GM18951 (cell line): ENCODE data around the gene HS3ST4.

Experiments
- POLR2A ChIP-seq: IDR thresholded peaks from 4 replicates; pipeline ENCODE4 v1.6.1; 2011; ENCODE audit warnings: mild to moderate bottlenecking; ENCODE audit not compliant: insufficient read length, insufficient read depth; ENCODE audit errors: extremely low read depth
- in situ Hi-C: fragments of 300-500 bp; cut with MboI; formaldehyde crosslinking; loops from one replicate; pipeline ENCODE4 v1.12.0; 2022; ENCODE audit warnings: low sequenced_read_pairs, mixed read lengths, inconsistent platforms; ENCODE audit not compliant: unreplicated experiment

The HS3ST4 gene

DNA sequence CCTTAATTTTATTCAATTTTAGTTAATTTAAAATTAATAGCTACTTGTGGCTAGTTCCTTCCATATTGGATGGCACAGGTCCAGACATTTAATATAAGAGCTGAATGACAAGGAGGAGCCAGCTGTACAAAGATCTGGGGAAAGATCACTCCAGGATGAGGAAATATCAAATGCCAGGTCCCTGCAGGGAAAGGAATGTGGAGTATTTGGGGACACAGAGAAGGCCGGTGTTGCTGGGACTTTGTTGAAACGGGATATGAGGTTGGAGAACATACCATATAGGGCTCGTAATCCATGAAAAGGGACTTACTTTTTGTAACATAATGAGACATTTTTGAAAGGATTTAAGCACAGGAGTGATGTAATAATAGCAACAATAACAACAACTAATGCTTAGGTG is 426.8 kb downstream of the HS3ST4 start:
- in situ Hi-C loops = no loop called here
- no peak for TF ChIP-seq POLR2A

DNA sequence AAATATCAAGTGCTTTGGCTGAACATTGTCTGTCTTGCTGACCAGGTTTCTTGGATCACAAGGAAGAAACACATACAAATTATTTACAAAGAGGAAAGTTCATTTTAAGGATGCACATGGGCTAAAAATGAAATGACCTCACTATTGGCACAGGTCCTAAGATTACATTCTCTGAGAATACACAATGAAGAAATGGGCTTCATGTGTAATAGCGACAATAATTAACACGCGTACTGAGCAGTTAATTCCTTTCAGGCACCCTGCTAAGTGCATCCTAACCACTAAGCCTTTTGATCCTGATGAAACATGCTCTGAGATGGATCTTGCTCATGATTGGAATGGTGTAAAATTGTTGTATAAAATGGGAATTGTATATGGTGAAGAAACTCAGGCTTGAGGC is 429.0 kb downstream of the HS3ST4 start:
- in situ Hi-C loops = no loop called here
- TF ChIP-seq POLR2A = no peak

DNA sequence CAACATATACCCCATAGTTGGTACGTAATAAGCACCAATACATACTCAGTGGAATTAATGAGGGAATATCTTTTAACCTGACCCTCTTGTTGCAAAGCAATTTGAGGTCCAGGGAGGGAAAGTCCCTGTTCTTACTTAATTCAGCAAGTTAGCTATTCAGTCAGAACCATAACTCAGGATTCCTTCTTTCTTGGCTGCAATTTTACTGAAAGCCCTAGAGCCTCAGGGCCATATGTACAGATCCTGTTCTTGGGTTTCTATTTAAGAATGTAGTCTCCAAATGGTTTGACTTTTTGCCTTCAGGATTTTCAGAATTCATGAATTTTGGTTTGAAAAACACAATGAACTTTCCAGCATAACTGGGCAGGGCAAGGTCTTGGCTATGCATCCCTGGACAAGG is 436.5 kb downstream of the HS3ST4 start:
- TF ChIP-seq POLR2A = no peak
- in situ Hi-C loops = no loop called here

DNA sequence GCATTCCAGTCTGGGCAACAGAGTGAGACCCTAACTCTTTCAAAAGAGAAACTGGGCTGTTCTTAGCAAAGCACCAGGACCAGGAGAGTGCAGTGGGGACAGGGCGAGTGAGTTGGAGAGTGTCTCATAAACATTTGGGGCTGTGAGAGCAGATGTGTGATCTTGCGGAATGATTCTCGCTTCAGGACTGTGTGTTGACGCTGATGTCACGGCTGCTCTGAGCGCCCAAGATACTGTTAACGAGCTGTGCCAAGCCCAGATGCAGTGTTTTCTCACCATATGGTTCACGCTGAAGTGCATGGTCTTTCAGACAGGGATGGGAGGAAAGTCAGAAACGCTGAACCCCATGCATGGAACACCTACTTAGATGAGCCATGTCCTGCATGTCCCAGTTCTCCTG is 438.2 kb downstream of the HS3ST4 start:
- TF ChIP-seq POLR2A = no peak
- in situ Hi-C loops = no loop called here

DNA sequence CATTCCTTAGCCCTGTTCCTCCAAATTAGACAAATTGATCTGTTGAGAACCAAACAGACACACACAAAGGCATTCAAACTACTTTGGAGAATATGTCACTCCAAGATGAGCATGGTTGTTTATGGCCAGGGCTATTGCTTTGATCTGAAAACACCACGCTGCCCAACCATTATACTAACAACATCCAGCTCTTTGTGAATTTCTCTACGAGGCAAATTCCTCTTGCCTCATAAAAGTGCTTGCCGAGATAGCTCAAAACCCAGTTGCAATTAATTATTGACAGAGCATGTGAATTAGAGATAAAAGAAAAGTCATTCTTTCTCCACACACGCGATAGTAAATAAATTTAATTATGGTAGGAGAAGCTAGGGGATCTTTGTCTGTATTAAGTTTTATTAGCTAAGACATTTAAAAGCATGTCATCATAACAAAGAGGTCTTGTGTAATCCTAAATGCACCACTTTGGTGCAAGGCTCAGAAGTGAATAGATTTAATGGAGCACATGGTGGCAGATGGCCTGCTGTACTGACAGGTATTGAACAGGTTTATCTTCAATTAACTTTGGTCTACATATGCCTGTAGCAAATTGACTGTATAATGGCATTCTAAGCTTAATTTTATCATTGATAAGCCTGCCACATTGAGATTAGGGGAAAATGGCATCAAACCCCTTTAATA is 441.8 kb downstream of the HS3ST4 start:
- in situ Hi-C loops = no loop called here

DNA sequence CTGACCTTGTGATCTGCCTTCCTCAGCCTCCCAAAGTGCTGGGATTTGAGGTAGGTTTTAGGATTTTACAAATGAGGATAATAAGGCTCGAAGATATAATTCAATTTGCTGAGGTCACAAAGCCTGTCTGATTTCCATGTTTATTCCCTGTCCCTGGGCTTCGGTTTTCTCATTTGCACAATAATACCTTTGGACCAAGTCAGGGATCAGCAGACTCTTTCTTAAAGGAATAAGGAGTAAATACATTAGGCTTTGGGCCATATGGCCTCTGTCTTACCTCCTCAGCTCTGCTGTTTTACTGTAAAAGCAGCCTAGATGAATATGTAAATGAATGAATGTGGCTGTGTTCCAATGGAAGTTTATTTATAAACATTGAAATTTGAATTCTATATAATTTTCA is 442.8 kb downstream of the HS3ST4 start:
- no peak for TF ChIP-seq POLR2A
- in situ Hi-C loops = no loop called here

More for the DNA sequence above, 441.8 kb downstream of the HS3ST4 start:
- TF ChIP-seq POLR2A = no peak

DNA sequence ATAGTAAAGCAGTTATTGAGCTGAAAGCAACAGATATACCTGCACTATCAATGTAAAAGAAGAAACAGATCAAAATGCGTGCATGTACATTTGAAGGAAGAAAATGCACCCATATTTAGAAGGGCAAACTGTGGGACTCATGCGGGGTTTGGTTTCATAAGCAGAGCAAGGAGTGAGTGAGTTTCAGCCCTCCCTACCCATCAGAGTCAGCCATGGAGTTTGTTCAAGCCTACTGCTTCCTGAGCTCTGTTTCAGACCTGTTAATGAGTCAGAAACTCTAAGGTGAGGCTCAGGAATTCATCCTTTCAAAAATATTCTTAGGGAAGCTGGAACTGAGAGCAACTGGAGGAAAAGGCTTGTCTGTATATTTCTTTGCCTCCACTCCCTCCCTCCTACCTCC is 446.2 kb downstream of the HS3ST4 start:
- TF ChIP-seq POLR2A = no peak
- in situ Hi-C loops = no loop called here

DNA sequence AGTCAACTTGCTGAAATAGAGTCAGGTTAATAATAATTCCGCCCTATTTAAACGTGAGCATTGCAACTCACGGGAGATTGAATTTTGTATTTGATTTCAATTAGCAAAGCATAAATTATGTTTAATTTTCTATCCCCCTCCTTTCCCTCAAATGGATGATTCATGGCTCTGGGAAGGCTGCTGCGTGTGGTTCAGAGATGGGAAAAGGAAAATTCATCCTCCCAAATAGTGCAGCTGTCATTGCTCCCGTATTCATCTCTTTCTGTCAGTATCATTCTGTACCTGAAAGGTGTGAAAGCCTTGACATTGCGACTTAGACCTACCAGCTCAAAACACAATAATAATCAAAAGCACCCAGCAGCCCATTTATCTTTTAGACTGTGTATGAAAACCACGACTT is 447.3 kb downstream of the HS3ST4 start:
- in situ Hi-C loops = no loop called here
- TF ChIP-seq POLR2A = no peak

DNA sequence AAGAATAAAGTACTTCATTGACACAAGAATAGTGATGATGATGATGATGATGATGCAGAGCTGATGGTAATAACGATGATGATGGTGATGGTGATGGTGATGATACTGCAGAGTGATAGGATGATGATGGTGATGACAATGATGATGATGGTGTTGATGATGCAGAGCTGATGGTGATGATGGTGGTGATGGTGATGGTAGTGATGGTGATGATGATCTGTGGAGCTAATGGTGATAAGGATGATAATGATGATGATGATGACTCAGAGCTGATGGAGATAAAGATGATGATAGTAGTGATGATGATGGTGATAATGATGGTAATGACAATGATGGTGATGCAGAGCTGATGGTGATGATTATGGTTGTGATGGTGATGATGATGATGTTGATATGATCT is 448.1 kb downstream of the HS3ST4 start:
- in situ Hi-C loops = no loop called here
- no peak for TF ChIP-seq POLR2A

DNA sequence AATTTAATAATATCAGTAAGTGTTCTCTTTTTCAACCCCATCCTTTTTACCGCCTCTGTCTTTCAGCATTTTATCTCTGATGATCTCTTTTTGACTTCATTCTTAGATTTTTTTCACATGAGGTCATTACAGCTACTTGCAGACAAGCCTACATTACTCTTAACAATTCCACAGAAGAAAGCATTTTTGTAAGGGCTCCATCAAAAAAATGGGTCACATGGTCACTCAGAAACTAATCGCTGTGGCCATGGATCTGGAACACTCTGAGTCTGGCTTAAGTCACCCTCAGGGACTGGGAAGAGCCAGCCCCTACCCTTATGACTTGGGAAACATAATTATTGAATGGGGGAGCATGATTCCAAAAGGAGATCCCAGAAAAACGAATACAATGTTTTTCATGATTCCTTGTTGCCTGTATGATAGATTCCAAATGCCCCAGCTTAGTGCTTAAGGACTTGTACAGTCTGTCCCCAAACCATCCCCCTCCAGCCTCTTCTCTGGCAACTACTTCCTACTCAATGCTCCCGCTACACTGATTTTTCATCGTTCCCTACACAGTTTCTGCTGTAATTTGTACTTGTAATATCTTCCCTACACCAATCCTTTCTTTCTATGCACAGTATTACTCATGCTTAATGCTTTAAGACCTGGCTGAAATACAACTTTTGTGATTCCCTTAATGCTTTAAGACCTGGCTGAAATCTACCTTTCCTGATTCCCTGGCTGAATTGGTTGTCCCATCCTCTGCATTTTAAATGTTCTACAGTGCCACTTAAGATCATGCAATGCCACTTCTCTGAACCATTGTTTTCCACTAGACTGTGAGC is 457.8 kb downstream of the HS3ST4 start:
- in situ Hi-C loops = no loop called here
- TF ChIP-seq POLR2A = no peak

DNA sequence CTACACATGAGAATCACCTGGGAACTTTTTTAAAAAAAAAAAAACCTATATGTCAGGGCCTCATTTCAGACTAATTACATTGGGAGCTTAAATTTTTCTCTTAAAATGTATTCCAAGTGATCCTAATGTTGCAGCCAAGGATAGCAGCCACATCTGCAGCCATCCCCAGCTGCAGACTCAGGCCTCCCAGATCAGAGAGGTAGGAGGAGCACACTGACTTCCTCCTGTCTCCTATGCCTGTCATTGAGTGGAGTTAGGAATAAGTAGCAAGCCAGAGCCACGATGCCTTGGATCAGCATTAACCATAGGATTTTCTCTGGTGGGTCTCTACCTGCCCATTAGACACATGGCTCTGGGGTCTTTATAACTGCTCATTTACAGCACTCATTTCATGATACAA is 463.5 kb downstream of the HS3ST4 start:
- in situ Hi-C loops = no loop called here
- no peak for TF ChIP-seq POLR2A

DNA sequence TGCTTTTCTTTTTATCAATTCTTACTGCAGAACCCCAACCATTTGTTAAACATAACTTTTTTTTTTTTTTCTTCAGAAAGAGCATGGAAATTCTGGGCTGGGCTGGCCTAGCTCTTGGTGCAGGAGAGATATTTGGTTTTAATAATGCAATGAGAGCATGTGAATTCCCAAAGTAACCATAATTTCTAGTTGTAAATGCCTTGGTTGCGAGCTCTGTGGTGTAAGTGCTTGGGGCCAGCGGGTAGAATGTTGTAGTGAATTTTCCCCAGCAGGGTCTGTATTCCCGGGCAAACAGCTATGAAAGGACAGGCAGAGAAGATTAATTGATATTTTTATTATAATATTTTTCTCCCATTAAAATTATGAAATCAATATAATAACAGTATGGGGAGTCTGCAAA is 465.6 kb downstream of the HS3ST4 start:
- in situ Hi-C loops = no loop called here
- TF ChIP-seq POLR2A = no peak

DNA sequence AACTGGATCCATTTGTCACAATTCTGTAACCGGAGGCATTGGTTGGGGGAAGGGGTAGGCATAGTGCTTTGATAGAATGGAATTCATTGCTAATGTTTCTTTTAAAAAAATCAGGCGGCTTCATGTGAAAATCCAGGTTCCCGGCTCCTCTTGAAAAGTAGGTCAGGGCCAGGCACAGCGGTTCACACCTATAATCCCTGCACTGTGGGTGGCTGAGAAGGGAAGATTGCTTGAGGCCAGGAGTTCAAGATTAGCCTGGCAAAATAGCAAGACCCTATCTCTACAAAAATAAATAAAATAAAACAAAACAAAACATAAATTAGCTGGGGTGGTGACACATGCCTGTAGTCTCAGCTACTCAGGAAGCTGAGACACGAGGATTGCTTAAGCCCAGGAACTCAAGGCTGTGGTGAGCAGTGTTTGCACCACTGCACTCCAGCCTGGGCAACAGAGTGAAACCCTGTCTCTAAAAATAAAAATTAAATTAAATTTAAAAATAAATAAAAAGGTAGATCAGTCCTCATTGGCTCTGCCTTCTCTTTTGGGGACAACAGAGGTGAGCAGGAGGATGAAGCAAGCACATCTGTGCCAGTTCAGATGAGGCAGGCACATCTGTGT is 466.5 kb downstream of the HS3ST4 start:
- TF ChIP-seq POLR2A = no peak
- in situ Hi-C loops = no loop called here

DNA sequence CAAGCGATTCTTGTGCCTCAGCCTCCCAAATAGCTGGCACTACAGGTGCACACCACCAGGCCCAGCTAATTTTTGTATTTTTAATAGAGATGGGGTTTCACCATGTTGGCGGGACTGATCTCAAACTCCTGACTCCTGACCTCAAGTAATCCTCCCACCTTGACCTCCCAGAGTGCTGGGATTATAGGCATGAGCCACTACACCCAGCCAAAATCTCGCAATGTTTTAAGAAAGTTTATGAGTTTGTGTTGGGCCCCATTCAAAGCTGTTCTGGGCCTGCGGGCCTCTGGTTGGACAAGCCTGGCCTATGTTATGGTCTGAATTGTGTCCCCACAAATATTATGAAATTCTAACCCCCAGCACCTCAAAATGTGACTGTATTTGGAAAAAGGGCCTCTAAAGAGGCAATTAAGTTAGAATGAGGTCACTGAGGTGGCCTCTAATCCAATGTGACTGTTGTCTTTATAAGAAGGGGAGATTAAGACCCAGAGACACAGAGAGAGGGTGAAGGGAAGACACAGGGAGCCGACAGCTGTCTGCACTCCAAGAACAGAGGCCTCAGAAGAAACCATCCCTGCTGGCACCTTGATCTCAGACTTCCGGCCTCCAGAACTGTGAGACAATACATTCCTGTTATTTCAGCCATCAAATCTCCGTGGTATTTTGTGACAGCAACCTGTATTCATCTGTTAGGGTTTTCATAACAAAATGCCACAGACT is 469.9 kb downstream of the HS3ST4 start:
- in situ Hi-C loops = no loop called here
- no peak for TF ChIP-seq POLR2A

DNA sequence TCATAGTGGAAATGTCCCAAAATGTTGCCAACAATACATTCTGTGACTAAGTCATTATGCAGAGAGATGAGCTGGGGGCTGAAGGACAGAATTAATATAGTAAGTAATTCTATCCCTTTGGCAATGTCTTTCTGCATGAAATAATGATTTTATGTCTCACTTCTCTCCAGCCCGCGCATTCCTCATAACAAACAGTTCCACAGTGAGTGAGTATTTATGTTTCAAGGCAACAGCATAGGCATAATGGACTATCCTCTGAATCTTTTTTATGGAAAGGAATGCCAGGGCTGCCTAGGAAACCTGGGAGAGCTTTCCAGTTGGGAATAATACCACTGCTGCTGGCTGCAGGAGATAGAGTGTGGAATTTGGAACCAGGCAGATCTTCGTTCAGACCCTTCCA is 477.7 kb downstream of the HS3ST4 start:
- TF ChIP-seq POLR2A = no peak
- in situ Hi-C loops = no loop called here
